ENCODE data around the gene TMEM250.

- no peak for TF ChIP-seq POLR2AphosphoS5 (IDR thresholded peaks at IDR 0.05; ENCODE audit: low read depth, low read length)
- TF ChIP-seq TAF1 (IDR thresholded peaks at IDR 0.05; ENCODE audit: borderline replicate concordance, low read depth, low read length), result no peak
Measured at GRCh38 chr9:136079211-136079915, 39.3 kb downstream of the TMEM250 start.

Measured in GM12892 (cell line).